CD4-positive, CD25-positive, alpha-beta regulatory T cell (primary cell): ENCODE data around the gene MAS1. TPM values are rescaled to one million over a fixed set of nuclear protein-coding genes. Genes with fewer than 3 reads are reported as not detected.
"Not testable (repeated sequence)": the region's sequence is repeated elsewhere in the genome, so short reads cannot be mapped to it uniquely, and the experiment has no call there.

Experiments
- ATAC-seq, 2 donors: fragments of 150-1000 bp; cut with Tn5 transposase; one replicate each; pipeline ENCODE4 v1.10.0; 2021; ENCODE audit warnings: low read depth in 2 of 2, moderate number of reproducible peaks in 2 of 2, moderate library complexity in 1 of 2
- DNase-seq, 3 donors: peaks; one replicate each; pipeline versions ENCODE4 v3.0.0 to v3.0.0-alpha.2; 2012 to 2022; ENCODE audit warnings: mixed read lengths in 1 of 3
- H3K27ac ChIP-seq: one replicate; pipeline ENCODE4 v1.7.0; 2013; ENCODE audit warnings: mild to moderate bottlenecking, low read length; ENCODE audit not compliant: insufficient read depth, poor library complexity, severe bottlenecking
- H3K27me3 ChIP-seq: one replicate; pipeline ENCODE4 v1.7.0; 2013; ENCODE audit warnings: low read length; ENCODE audit not compliant: control insufficient read depth, insufficient read depth
- H3K36me3 ChIP-seq: one replicate; pipeline ENCODE4 v1.7.0; 2013; ENCODE audit warnings: mild to moderate bottlenecking, low read length, moderate library complexity; ENCODE audit not compliant: control insufficient read depth, insufficient read depth
- H3K4me1 ChIP-seq: 2 replicates; pipeline ENCODE4 v1.7.0; 2013; ENCODE audit warnings: mild to moderate bottlenecking, low read length; ENCODE audit not compliant: insufficient read depth, control insufficient read depth, poor library complexity, severe bottlenecking
- H3K4me3 ChIP-seq: one replicate; pipeline ENCODE4 v1.7.0; 2013; ENCODE audit warnings: low read depth, mild to moderate bottlenecking, low read length, moderate library complexity
- H3K9me3 ChIP-seq, 2 experiments: 1 replicate in 1 of 2; 2 replicates in 1 of 2; pipeline ENCODE4 v1.7.0; 2013; ENCODE audit warnings: low read length in 2 of 2, mild to moderate bottlenecking in 1 of 2, moderate library complexity in 1 of 2; ENCODE audit not compliant: control insufficient read depth in 2 of 2
- H3K27ac Mint-ChIP-seq, 3 donors: one replicate each; pipeline ENCODE4 v1.8.0; 2020 to 2022; ENCODE audit warnings: mild to moderate bottlenecking in 3 of 3, mixed read lengths in 3 of 3, moderate library complexity in 2 of 3
- H3K27me3 Mint-ChIP-seq: one replicate; pipeline ENCODE4 v1.8.0; 2022; ENCODE audit warnings: mild to moderate bottlenecking, mixed read lengths
- H3K36me3 Mint-ChIP-seq: one replicate; pipeline ENCODE4 v1.8.0; 2020; ENCODE audit warnings: mixed read lengths
- H3K4me1 Mint-ChIP-seq, 4 donors: one replicate each; pipeline ENCODE4 v1.8.0; 2020 to 2022; ENCODE audit warnings: mixed read lengths in 4 of 4, mild to moderate bottlenecking in 1 of 4
- H3K4me3 Mint-ChIP-seq, 4 donors: one replicate each; pipeline ENCODE4 v1.8.0; 2020 to 2022; ENCODE audit warnings: mild to moderate bottlenecking in 4 of 4, mixed read lengths in 4 of 4, moderate library complexity in 3 of 4
- H3K9me3 Mint-ChIP-seq, 7 donors: one replicate each; pipeline ENCODE4 v1.8.0; 2020 to 2022; ENCODE audit warnings: mixed read lengths in 7 of 7, mild to moderate bottlenecking in 3 of 7, moderate library complexity in 2 of 7
- polyA plus RNA-seq, 4 donors: library from polyadenylated mRNA; unstranded; fragments of 300-500 nt; fragmentation: Illumina TruSeq; gene quantifications; one replicate each; pipeline ENCODE4 v1.2.3, GENCODE V29; 2021
- total RNA-seq: library from RNA; stranded (reverse); gene quantifications from one replicate; pipeline ENCODE4 v1.2.3, GENCODE V29; 2022

MAS1 gene
- total and polyA plus RNA-seq, 5 donors from 2014 or later = not detected

DNA sequence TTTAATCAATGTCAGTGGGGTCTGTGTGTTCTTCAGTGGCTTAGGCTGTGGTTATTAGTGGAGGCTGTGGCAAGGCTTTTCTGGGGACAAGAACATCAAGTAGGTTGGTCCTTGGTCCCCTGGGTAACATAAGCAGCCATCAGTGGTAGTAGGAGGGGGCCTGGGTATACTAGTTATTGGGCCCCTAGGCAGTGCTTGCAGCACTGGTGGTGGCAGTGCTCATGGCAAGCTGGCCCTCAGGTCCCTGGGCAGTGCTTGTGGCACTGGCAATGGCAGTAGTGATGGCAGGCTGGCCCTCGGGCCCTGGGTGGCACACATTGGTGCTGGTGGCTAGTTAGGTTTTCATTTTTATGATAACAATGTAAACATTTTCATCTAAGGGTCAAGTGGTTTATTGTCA is 32.5 kb upstream of the MAS1 start:
- no peaks in the 10 kb centered on the region for H3K36me3 ChIP-seq

DNA sequence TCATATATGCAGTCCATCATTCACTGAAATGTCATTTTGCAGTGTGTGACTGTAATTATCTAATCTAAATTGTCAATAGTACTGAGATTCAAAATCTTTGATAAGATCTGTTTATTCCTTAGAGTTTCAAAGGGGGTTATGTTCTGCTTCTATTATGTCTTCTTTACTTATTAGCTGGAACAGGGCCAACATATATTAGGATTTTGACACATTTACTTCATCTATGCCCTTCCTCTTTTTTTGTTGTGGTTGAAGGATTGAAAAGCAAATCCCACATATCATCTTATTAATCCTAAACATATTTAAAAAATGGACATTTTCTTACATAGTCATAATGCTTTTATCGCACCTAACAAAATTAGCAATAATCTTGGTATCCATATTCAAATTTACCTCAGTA is 30.3 kb upstream of the MAS1 start:
- Mint-ChIP-seq H3K9me3 (peaks cover 0 to 14% (median 8%) of the 10 kb centered on the region in 7 donors), H3K27me3 (peaks cover 30% of the 10 kb centered on the region), H3K4me3 (no peak overlapping the region), H3K36me3 (peaks cover 8% of the 10 kb centered on the region), H3K4me1 (peaks cover 0 to 17% (median 0%) of the 10 kb centered on the region in 4 donors), H3K27ac (no peak overlapping the region)
- Histone ChIP-seq H3K27ac (no peak overlapping the region), H3K4me3 (no peak overlapping the region), H3K36me3 (no peaks in the 10 kb centered on the region), H3K4me1 (peaks cover 3% of the 10 kb centered on the region), H3K27me3 (peaks cover 14% of the 10 kb centered on the region), H3K9me3 (peaks cover 5 to 9% of the 10 kb centered on the region in 2 experiments)
- no peak for ATAC-seq
- no peak for DNase-seq

More for the DNA sequence above, 32.5 kb upstream of the MAS1 start:
- H3K4me3 ChIP-seq = no peak overlapping the region
- ATAC-seq (no peak), DNase-seq (no peak)
- Mint-ChIP-seq H3K4me3 (no peak overlapping the region), H3K36me3 (peaks cover 8% of the 10 kb centered on the region), H3K4me1 (peaks cover 0 to 15% (median 0%) of the 10 kb centered on the region in 4 donors), H3K27ac (no peak overlapping the region), H3K27me3 (peaks cover 41% of the 10 kb centered on the region), H3K9me3 (peaks cover 0 to 14% (median 8%) of the 10 kb centered on the region in 7 donors)
- H3K27me3 ChIP-seq = peaks cover 16% of the 10 kb centered on the region
- H3K9me3 ChIP-seq = peaks cover 5 to 9% of the 10 kb centered on the region in 2 experiments
- no peak overlapping the region for H3K27ac ChIP-seq
- H3K4me1 ChIP-seq = peaks cover 3% of the 10 kb centered on the region

GRCh38 chr6:159862103-159862502 is 28.7 kb upstream of the MAS1 start:
- Mint-ChIP-seq H3K4me3 (peak overlapping the region in 2 of 4 donors; percentile 28 to 34), H3K27me3 (peaks cover 25% of the 10 kb centered on the region), H3K27ac (peak overlapping the region; percentile 16 to 32 (median 21)), H3K4me1 (peaks cover 0 to 17% (median 0%) of the 10 kb centered on the region in 4 donors), H3K36me3 (peaks cover 2% of the 10 kb centered on the region), H3K9me3 (peaks cover 0 to 9% (median 8%) of the 10 kb centered on the region in 7 donors)
- DNase-seq (peak in 1 of 3 donors; percentile 22), ATAC-seq (no peak)
- H3K9me3 ChIP-seq = peaks cover 4 to 5% of the 10 kb centered on the region in 2 experiments
- H3K27ac ChIP-seq = no peak overlapping the region
- H3K4me3 ChIP-seq = no peak overlapping the region
- peaks cover 14% of the 10 kb centered on the region for H3K27me3 ChIP-seq
- H3K36me3 ChIP-seq = no peaks in the 10 kb centered on the region
- peaks cover 3% of the 10 kb centered on the region for H3K4me1 ChIP-seq

DNA sequence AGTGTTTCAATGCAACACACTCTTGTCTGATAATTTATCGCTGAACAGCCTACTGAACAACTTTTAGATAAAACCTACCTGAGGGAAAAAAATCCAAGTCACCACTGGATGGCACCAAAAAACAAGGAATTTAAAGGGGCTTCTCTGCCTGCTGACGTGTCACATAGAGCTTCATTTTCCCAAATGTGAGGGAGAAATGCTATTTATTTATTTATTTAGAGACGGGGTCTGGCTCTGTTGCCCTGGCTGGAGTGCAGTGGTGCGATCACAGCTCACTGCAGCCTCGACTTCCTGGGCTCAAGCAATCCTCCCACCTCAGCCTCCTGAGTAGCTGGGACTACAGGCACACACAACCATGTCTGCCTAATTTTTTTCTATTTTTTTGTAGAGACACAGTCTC is 27.4 kb upstream of the MAS1 start:
- not testable (repeated sequence) for H3K4me3 Mint-ChIP-seq, H3K9me3 Mint-ChIP-seq, H3K4me1 ChIP-seq, H3K36me3 Mint-ChIP-seq, H3K36me3 ChIP-seq, H3K27ac ChIP-seq, H3K27me3 ChIP-seq, H3K9me3 ChIP-seq, ATAC-seq, H3K4me3 ChIP-seq
- peaks cover 0 to 17% (median 0%) of the 10 kb centered on the region in 4 donors for H3K4me1 Mint-ChIP-seq
- DNase-seq = peak in 2 of 3 donors; percentile 30 to 54
- peak overlapping the region in 1 of 3 donors; percentile 21 for H3K27ac Mint-ChIP-seq
- peaks cover 13% of the 10 kb centered on the region for H3K27me3 Mint-ChIP-seq

GRCh38 chr6:159865226-159865920 is 25.4 kb upstream of the MAS1 start:
- no peaks in the 10 kb centered on the region for H3K36me3 Mint-ChIP-seq
- no peak overlapping the region for H3K4me3 Mint-ChIP-seq
- H3K9me3 Mint-ChIP-seq = peaks cover 0 to 4% (median 2%) of the 10 kb centered on the region in 7 donors
- H3K27me3 ChIP-seq = peaks cover 2% of the 10 kb centered on the region
- no peak overlapping the region for H3K27ac ChIP-seq
- ATAC-seq (no peak), DNase-seq (no peak)
- H3K27ac Mint-ChIP-seq = no peak overlapping the region
- H3K9me3 ChIP-seq = no peaks in the 10 kb centered on the region
- H3K4me1 Mint-ChIP-seq = peaks cover 0 to 17% (median 0%) of the 10 kb centered on the region in 4 donors
- peaks cover 5% of the 10 kb centered on the region for H3K27me3 Mint-ChIP-seq
- H3K4me3 ChIP-seq = no peak overlapping the region
- H3K4me1 ChIP-seq = peaks cover 3% of the 10 kb centered on the region
- H3K36me3 ChIP-seq = no peaks in the 10 kb centered on the region

GRCh38 chr6:159866286-159867247 is 24.2 kb upstream of the MAS1 start:
- Mint-ChIP-seq H3K4me1 (peaks cover 0 to 17% (median 0%) of the 10 kb centered on the region in 4 donors), H3K4me3 (no peak overlapping the region), H3K9me3 (peaks cover 0 to 2% (median 2%) of the 10 kb centered on the region in 7 donors), H3K27me3 (peaks cover 8% of the 10 kb centered on the region), H3K27ac (no peak overlapping the region), H3K36me3 (no peaks in the 10 kb centered on the region)
- Histone ChIP-seq H3K4me3 (no peak overlapping the region), H3K4me1 (peaks cover 3% of the 10 kb centered on the region), H3K27ac (no peak overlapping the region), H3K36me3 (no peaks in the 10 kb centered on the region), H3K27me3 (no peaks in the 10 kb centered on the region), H3K9me3 (no peaks in the 10 kb centered on the region)
- DNase-seq = no peak
- ATAC-seq = no peak

DNA sequence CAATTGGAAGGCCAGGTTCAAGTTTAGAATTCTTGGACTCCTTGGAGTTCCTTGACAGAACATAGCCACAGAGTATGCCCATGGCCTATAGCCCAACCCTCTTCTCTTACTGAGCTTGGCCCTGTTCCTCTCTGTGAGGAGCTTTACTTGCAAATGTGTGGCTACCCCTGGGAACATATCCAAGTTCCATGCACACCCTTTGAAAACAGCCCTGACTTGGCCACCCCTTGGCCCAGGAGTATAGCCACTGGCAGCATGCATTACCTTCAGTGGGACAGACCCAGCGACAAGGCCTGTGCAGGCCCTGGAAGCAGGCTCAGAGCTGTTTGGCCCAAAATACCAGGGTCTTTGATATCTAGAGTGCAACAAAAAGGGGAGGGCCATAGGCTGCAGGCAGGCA is 19.5 kb upstream of the MAS1 start:
- no peak overlapping the region for H3K27ac Mint-ChIP-seq
- ATAC-seq = no peak

More for the DNA sequence above, 19.5 kb upstream of the MAS1 start:
- Mint-ChIP-seq H3K4me3 (no peak overlapping the region), H3K27me3 (peaks cover 7% of the 10 kb centered on the region), H3K36me3 (no peaks in the 10 kb centered on the region), H3K4me1 (no peaks in the 10 kb centered on the region), H3K9me3 (peaks cover 0 to 2% (median 2%) of the 10 kb centered on the region in 7 donors)
- no peak for DNase-seq
- Histone ChIP-seq H3K4me3 (no peak overlapping the region), H3K4me1 (no peaks in the 10 kb centered on the region), H3K27me3 (no peaks in the 10 kb centered on the region), H3K27ac (no peak overlapping the region), H3K36me3 (no peaks in the 10 kb centered on the region), H3K9me3 (no peaks in the 10 kb centered on the region)
